ENCODE data around the gene UBE2Z.

Gene UBE2Z

DNA sequence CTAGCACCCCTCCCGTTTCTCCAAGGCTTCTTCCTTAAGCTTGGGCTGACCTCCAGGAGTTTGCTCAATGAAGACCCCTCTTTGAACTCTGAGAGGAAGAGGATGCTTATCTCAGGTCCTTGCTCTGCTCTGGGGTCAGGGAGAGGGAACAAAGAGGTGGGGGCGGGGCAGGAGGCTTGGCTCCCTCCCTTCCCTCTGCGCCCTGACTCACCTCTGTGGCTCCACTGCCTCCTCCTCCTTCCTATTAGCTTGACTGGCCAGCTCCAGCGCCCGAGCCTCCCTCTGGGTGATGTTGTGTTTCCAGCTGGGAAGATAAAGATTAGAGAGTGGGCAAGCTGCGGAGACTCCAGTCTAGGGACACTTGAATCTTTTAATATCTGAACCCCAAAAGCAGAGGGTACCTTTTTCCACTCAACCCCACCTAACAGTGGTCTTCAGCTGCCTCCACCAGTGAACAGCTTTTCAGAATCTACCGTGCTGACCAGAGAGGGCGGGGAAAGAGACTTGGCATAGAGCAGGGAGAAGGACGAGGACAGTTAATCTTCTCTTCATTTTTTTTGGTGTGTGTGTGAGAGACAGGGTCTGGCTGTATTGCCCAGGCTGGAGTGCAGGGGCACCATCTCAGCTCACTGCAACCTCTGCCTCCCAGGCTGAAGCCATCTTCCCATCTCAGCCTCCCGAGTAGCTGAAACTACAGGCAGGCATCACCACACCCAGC is 53.5 kb downstream of the UBE2Z start:
- no peak for DNase-seq

DNA sequence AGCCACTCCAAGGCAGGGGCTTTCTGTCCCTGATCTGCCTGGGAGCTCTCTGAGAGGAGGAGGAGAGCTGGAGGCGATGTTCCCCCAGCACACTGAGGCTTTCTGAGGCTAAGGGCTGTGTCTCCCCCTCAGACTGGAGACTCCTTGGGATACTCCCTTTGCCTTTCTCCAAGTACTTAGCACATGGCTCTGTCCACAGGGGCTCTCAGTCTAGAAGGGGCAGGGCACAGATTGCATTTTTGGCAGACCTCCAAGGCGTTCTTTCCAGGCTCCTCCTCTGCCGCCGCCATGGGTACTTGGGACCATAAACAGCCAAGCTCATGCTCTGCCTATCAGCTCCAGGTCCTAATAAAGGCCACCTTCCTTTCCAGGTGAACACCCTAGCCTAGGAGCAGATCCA is 62.0 kb downstream of the UBE2Z start:
- DNase-seq: no peak

DNA sequence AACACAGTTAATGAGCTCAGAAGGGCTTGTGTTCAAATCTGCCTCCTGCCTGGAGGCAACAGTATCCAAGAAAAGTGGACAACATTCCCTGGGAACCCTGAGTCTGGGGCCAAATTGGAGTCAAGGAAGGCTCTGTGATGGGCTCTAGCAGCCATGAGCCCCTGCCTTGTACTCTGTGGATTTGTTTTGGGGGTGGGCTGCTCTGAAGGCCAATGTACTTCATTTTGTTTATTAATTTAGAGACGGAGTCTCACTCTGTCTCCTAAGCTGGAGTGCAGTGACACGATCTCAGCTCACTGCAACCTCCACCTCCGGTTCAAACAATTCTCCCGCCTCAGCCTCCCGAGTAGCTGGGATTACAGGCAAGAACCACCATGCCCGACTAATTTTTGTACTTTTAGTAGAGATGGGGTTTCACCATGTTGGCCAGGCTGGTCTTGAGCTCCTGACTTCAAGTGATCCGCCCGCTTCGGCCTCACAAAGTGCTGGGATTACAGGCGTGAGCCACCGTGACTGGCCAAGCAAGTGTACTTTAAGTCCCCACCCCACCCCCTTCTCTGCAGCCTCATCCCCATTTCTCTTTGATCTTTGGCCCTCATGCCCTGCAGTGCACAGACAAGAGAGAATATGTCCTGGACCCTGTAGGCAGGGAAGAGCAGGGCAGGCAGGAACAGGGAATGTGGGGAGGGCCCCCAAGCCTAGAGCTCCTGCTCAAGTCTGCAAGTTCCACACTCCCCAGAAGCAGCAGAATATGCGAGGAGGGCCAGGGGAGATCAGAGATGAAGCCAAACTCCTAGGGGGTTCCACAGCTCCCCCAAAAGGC is 62.9 kb downstream of the UBE2Z start:
- no peak for DNase-seq

DNA sequence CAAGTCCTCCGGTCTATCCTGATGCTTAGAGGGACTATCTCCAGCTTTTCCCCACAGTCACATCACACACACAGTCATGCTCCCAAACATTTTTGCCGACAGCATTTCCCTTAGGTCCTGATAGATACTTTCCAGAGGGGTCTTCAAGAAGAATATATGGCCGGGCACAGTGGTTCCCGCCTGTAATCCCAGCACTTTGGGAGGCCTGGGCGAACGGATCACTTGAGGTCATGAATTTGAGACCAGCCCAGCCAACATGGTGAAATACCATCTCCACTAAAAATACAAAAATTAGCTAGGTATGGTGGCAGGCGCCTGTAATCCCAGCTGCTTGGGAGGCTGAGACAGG is 64.5 kb downstream of the UBE2Z start:
- no peak for DNase-seq

DNA sequence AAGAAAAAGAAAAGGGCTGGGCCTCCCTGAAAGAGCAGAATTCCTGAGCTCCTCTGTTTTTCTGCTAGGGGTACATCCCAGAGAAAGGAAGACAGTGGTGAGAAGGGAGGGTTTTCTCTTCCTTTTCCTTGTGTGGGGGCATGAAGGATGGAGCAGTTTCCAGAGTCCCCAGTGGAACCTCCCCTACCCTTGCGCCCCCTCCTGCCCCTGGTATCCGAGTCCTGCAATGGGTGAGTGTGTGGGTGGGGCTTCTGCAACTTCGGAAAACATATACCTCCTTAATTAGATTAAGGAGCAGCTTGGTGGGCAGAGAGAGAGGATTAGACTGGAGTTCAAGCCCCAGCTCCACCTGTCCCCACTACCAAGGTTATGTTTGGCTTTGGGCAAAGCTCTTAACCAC is 65.6 kb downstream of the UBE2Z start:
- no peak for DNase-seq

All from CD4-positive, alpha-beta T cell treated with Interleukin-15 for 1 hour (primary cell).